ENCODE results near the gene IFT20. TPM values are rescaled to one million over a fixed set of nuclear protein-coding genes. Genes with fewer than 3 reads are reported as not detected.

Gene IFT20
- total RNA-seq, 2 experiments from 2014 or later = 16.3 to 23.9 TPM

DNA sequence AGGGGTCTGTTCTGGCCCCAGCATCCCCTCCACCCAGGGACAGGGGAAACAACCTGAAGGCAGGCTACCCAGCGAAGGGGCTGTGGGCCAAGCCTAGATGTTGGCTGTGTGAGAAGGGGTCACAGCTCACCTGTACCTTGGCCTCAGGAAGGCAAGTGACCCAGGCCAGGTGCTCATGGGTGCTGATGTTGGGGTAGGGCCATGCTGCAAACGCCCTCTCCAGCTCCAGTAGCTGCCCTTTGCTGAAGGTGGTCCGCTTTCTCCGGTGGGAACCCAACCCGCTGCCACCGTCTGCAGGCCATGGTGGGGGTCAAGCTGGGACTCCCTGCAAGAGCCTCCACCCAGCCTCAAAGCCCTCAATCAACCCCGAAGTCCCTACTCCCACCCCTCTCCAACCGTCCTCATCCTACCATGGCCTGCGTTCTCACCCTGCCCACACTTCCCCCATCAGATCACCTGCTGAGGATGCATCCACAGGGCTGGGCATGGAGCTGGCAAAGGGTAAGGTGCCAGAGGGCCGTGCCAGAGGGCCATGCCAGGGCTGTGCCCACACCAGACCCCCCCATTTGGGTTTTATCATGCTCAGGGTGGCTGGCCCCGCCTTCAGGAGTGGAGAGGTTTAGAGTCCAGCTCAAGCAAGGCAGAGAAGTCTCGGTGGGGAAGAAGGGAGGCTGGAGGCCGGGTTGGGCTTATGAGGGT lies 29.5 kb upstream of the IFT20 start, which contains the start of gene SEBOX:
Gene SEBOX, minus strand, starts transcription at position 535 of the 699 bp plus-strand sequence. Its CDS starts 48 bp downstream, at position 487.
- CTCF ChIA-PET (ENCODE audit: unreplicated experiment) = no interaction called here
- Histone ChIP-seq H4K20me1 (ENCODE audit: insufficient read depth, low read length) (no peaks in the 10 kb centered on the region), H2AFZ (ENCODE audit: low read length) (no peak within 1 kb of the TSS), H3K4me1 (ENCODE audit: insufficient read depth, low read length, poor library complexity, severe bottlenecking) (no peaks in the 10 kb centered on the region), H3K9me2 (ENCODE audit: insufficient read depth, low read length) (no peaks in the 10 kb centered on the region), H3K27ac (ENCODE audit: low read depth, low read length, poor library complexity, severe bottlenecking) (no peak within 1 kb of the TSS), H3K36me3 (ENCODE audit: insufficient read depth, low read length) (peaks cover 35% of the 10 kb centered on the region), H3K79me2 (ENCODE audit: insufficient read depth, low read depth, low read length) (no peaks in the 10 kb centered on the region), H3K4me3 (ENCODE audit: low read depth, low read length, poor library complexity, severe bottlenecking) (no peak within 1 kb of the TSS), H3K4me2 (ENCODE audit: low read length) (no peak within 1 kb of the TSS), H3K9me3 (ENCODE audit: low read length) (no peaks in the 10 kb centered on the region)
- no peak for DNase-seq (ENCODE audit: low spot score)
- POLR2A ChIA-PET = interaction anchor here (0.6 kb wide), 1 partner anchor 22 kb away, joined by 3 read pairs; no protein-coding TSS in a partner anchor
- intact Hi-C loops (cut with micrococcal nuclease; ENCODE audit: unreplicated experiment) = no loop called here
- TF ChIP-seq EZH2phosphoT487 (IDR thresholded peaks at IDR 0.05; ENCODE audit: borderline replicate concordance, low read depth, low read length) = no peak
- TF ChIP-seq, protein P1, sequence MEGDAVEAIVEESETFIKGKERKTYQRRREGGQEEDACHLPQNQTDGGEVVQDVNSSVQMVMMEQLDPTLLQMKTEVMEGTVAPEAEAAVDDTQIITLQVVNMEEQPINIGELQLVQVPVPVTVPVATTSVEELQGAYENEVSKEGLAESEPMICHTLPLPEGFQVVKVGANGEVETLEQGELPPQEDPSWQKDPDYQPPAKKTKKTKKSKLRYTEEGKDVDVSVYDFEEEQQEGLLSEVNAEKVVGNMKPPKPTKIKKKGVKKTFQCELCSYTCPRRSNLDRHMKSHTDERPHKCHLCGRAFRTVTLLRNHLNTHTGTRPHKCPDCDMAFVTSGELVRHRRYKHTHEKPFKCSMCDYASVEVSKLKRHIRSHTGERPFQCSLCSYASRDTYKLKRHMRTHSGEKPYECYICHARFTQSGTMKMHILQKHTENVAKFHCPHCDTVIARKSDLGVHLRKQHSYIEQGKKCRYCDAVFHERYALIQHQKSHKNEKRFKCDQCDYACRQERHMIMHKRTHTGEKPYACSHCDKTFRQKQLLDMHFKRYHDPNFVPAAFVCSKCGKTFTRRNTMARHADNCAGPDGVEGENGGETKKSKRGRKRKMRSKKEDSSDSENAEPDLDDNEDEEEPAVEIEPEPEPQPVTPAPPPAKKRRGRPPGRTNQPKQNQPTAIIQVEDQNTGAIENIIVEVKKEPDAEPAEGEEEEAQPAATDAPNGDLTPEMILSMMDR (conservative IDR thresholded peaks at IDR 0.05; ENCODE audit: low read length) = no peak
- no TSS peak for BruUV-seq (replicated peaks)

DNA sequence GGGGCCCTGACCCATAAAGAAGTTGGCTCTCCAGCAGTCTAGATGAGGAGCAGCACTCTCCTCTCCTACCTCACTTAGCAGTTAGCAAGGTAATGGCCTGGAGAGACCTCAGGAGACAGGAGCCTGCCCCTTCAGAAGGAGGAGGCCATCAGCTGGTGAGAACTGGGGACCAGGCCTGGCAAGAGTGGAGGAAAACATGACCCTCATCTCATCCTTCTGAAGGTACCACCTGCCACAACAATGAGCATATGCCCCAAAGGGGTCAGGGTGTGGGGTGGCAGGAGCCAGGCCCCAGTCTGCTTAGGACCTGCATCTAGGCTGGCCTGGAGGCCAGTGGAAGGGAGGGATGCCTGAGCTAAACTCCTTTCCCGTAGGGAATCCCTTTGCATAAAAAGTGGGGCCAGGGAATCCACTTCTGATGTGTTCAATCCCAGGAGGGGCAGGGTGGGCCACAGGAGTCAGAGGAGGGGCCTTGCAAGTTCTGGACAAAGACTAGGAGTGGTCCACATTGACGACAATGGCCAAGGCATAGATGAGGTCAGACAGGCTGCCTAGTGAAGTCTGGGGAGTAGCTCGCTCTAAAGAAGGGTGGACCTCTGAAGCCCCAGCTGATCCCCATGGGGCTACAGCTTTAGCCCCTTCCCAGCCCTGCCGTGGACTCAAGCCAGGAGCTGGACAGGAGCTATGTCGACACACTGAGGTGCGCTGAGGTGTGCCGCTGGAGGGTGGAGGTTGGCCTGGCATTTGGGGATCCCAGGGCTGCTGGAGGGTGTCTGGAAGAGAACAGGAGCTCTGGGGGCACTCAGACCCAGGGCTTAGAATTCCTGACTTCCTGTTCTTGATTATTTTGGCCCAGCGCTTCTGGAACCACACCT lies 28.7 kb upstream of the IFT20 start:
- POLR2A ChIA-PET = interaction anchor here (0.6 kb wide), 1 partner anchor 22 kb away, joined by 3 read pairs; no protein-coding TSS in a partner anchor
- Histone ChIP-seq H3K9me3 (ENCODE audit: low read length) (no peaks in the 10 kb centered on the region), H3K4me1 (ENCODE audit: insufficient read depth, low read length, poor library complexity, severe bottlenecking) (no peaks in the 10 kb centered on the region), H3K9me2 (ENCODE audit: insufficient read depth, low read length) (no peaks in the 10 kb centered on the region), H3K27ac (ENCODE audit: low read depth, low read length, poor library complexity, severe bottlenecking) (no peak overlapping the region), H4K20me1 (ENCODE audit: insufficient read depth, low read length) (no peaks in the 10 kb centered on the region), H3K79me2 (ENCODE audit: insufficient read depth, low read depth, low read length) (peaks cover 2% of the 10 kb centered on the region; the same call in 1 of the 2 replicates), H2AFZ (ENCODE audit: low read length) (no peak overlapping the region), H3K4me3 (ENCODE audit: low read depth, low read length, poor library complexity, severe bottlenecking) (no peak overlapping the region), H3K36me3 (ENCODE audit: insufficient read depth, low read length) (peaks cover 42% of the 10 kb centered on the region), H3K4me2 (ENCODE audit: low read length) (no peak overlapping the region)
- no peak for DNase-seq (ENCODE audit: low spot score)
- CTCF ChIA-PET (ENCODE audit: unreplicated experiment) = no interaction called here
- intact Hi-C loops (cut with micrococcal nuclease; ENCODE audit: unreplicated experiment) = no loop called here
- no peak for TF ChIP-seq EZH2phosphoT487 (IDR thresholded peaks at IDR 0.05; ENCODE audit: borderline replicate concordance, low read depth, low read length)
- TF ChIP-seq, protein P1 (conservative IDR thresholded peaks at IDR 0.05; ENCODE audit: low read length) = no peak
- BruUV-seq (replicated peaks) = no TSS peak

Data from OCI-LY7 (cell line).